Stimulated activated naive B cell treated with anti-CD40 and anti-IgM and Interleukin-4, amounts not matched to agents 10 μg/mL and 1 μg/mL and 100 μg/mL, for 72 hours (primary cell): ENCODE results near the gene PLA2G4F.
A peak's percentile ranks its signal among the peaks of the same experiment; 100 is the strongest.

Experiments used
- ATAC-seq, 2 donors: fragments of 150-1000 bp; cut with Tn5 transposase; replicated peaks; 2 replicates each; pipeline ENCODE4 v1.10.0; 2021; ENCODE audit warnings: moderate library complexity in 1 of 2
- DNase-seq: peaks from one replicate; pipeline ENCODE4 v3.0.0; 2021
- H3K27ac Mint-ChIP-seq: one replicate; pipeline ENCODE4 v1.8.0; 2022; ENCODE audit warnings: mild to moderate bottlenecking, mixed read lengths
- H3K27me3 Mint-ChIP-seq, 2 donors: one replicate each; pipeline ENCODE4 v1.8.0; 2022; ENCODE audit warnings: mixed read lengths in 2 of 2
- H3K36me3 Mint-ChIP-seq, 2 donors: one replicate each; pipeline ENCODE4 v1.8.0; 2022; ENCODE audit warnings: mixed read lengths in 2 of 2, mild to moderate bottlenecking in 1 of 2
- H3K4me1 Mint-ChIP-seq, 2 donors: one replicate each; pipeline ENCODE4 v1.8.0; 2022; ENCODE audit warnings: mixed read lengths in 2 of 2, mild to moderate bottlenecking in 1 of 2
- H3K4me3 Mint-ChIP-seq, 2 donors: one replicate each; pipeline ENCODE4 v1.8.0; 2022; ENCODE audit warnings: mild to moderate bottlenecking in 2 of 2, mixed read lengths in 2 of 2, moderate library complexity in 1 of 2
- H3K9me3 Mint-ChIP-seq, 2 donors: one replicate each; pipeline ENCODE4 v1.8.0; 2022; ENCODE audit warnings: mixed read lengths in 2 of 2, mild to moderate bottlenecking in 1 of 2

The PLA2G4F gene

DNA sequence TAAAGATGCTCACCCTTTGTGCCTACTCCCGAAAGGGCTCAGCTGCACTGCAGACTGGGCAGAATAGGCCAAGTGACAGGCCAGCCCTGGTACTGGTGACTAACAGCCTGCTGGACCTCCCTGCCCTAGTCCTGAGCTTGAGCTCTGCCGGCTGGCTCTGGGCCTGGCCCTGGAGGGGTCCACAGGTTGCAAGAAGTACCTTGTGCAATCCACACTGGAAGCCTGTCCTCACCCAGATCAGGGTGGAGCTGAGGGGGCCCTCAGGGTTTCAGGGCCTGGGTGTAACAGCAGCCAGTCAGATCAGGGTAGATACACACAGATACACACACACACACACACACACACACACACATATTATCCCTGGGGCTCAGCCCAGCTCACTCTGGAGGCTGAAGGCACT, 34.8 kb downstream of the PLA2G4F start:
- no peaks in the 10 kb centered on the region for H3K27me3 Mint-ChIP-seq
- ATAC-seq (no peak), DNase-seq (no peak)
- H3K4me3 Mint-ChIP-seq, result no peak overlapping the region
- H3K9me3 Mint-ChIP-seq, result no peaks in the 10 kb centered on the region
- no peak overlapping the region for H3K27ac Mint-ChIP-seq
- H3K36me3 Mint-ChIP-seq, result no peaks in the 10 kb centered on the region
- H3K4me1 Mint-ChIP-seq, result no peaks in the 10 kb centered on the region

DNA sequence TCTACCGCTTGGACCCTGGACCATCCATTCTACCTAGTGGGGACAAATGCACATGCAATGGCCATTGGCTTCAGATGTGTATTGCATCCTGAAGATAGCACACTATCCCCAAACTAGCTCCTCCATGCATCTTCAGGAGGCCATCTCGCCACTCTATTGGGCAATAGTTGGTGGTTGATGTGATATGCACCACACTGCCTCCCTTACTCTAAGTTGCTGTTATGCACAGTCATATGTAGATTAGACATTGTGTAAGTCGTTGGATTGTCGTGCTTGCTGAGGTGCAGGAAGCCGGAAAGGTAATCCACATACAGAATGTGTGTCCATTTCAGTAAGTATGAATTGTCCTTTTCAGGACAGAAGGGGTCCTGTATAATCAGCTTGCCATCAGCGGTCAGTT, 35.4 kb downstream of the PLA2G4F start:
- ATAC-seq, result no peak
- DNase-seq, result no peak
- Mint-ChIP-seq H3K4me3 (no peak overlapping the region), H3K4me1 (no peaks in the 10 kb centered on the region), H3K27ac (no peak overlapping the region), H3K9me3 (peaks cover 2 to 4% of the 10 kb centered on the region in 2 donors), H3K36me3 (no peaks in the 10 kb centered on the region), H3K27me3 (no peaks in the 10 kb centered on the region)

DNA sequence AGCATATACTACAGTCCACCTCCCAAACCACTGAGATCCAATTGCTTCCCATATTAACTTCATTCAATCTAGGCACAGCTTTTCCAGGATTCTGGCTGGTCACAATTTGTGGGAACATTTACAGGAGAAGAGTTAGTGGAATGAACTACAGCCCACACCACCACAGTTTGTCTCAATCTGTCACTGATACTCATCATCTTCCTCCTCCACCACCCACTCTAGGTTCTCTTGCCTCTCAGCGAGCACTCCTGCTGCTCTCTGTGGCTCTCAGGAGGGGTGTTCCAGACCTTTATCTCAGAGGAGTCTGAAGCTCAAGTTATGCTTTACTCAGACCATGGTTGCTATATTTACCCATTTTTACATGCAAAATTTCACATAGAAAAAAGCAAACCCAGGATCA, 36.2 kb downstream of the PLA2G4F start:
- Mint-ChIP-seq H3K27ac (no peak overlapping the region), H3K27me3 (no peaks in the 10 kb centered on the region)
- ATAC-seq, result no peak

GRCh38 chr15:42119446-42119760, 37.0 kb downstream of the PLA2G4F start:
- no peaks in the 10 kb centered on the region for H3K36me3 Mint-ChIP-seq
- no peaks in the 10 kb centered on the region for H3K27me3 Mint-ChIP-seq
- H3K9me3 Mint-ChIP-seq, result peaks cover 2 to 4% of the 10 kb centered on the region in 2 donors
- no peak overlapping the region for H3K4me3 Mint-ChIP-seq
- DNase-seq, result no peak
- H3K4me1 Mint-ChIP-seq, result no peaks in the 10 kb centered on the region
- no peak for ATAC-seq
- no peak overlapping the region for H3K27ac Mint-ChIP-seq

More for the DNA sequence above, 36.2 kb downstream of the PLA2G4F start:
- DNase-seq, result no peak
- no peaks in the 10 kb centered on the region for H3K36me3 Mint-ChIP-seq
- no peaks in the 10 kb centered on the region for H3K4me1 Mint-ChIP-seq
- peaks cover 2 to 4% of the 10 kb centered on the region in 2 donors for H3K9me3 Mint-ChIP-seq
- no peak overlapping the region for H3K4me3 Mint-ChIP-seq

DNA sequence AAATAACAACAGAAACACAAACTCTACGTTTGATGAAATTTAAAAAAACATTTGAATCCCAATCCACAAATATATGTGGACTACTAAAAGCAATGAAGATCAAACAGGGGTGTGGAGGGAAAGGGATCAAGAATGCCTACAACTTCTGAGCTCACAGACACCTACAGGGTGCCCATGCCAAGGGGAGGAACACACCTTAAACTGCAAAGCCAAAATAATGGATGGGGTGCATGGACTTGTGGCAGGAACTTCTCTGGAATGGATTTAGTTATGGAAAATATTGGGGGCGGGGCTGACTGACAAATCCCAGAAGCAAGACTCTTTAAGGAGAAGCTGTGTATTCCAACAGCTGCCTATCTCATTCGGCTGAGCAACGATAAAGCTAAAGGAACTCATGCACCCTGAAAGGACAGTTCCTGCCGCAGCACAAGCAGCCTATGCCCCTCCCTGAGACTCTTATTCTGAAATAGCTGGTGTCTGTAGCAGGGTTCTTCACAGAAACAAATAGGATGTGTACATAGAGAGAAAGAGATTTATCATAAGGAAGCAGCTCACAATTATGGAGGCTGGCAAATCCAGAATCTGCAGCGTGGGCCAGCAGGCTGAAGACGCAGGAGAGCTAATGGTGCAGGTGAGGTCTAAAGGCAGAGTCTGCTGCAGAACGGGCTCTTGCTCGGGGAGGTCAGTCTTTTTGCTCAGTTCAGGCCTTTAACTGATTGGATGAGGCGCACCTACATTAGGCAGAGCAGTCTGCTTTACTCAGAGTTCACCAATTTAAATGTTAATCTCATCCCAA, 37.6 kb downstream of the PLA2G4F start:
- DNase-seq (no peak), ATAC-seq (no peak)
- H3K4me1 Mint-ChIP-seq, result no peaks in the 10 kb centered on the region
- no peak overlapping the region for H3K27ac Mint-ChIP-seq
- H3K9me3 Mint-ChIP-seq, result peaks cover 2 to 4% of the 10 kb centered on the region in 2 donors
- H3K36me3 Mint-ChIP-seq, result no peaks in the 10 kb centered on the region
- no peaks in the 10 kb centered on the region for H3K27me3 Mint-ChIP-seq
- H3K4me3 Mint-ChIP-seq, result no peak overlapping the region

GRCh38 chr15:42111924-42112323, 44.5 kb downstream of the PLA2G4F start:
- ATAC-seq, result no peak
- Mint-ChIP-seq H3K27ac (no peak overlapping the region), H3K9me3 (peaks cover 4 to 5% of the 10 kb centered on the region in 2 donors), H3K4me1 (peaks cover 10 to 14% of the 10 kb centered on the region in 2 donors), H3K36me3 (no peaks in the 10 kb centered on the region), H3K27me3 (peaks cover 12 to 17% of the 10 kb centered on the region in 2 donors), H3K4me3 (no peak overlapping the region)
- DNase-seq, result no peak

GRCh38 chr15:42110367-42110766, 46.1 kb downstream of the PLA2G4F start:
- Mint-ChIP-seq H3K4me3 (no peak overlapping the region), H3K4me1 (peaks cover 10 to 14% of the 10 kb centered on the region in 2 donors), H3K27me3 (peaks cover 12 to 17% of the 10 kb centered on the region in 2 donors), H3K36me3 (no peaks in the 10 kb centered on the region), H3K9me3 (peaks cover 0 to 3% of the 10 kb centered on the region in 2 donors), H3K27ac (no peak overlapping the region)
- no peak for ATAC-seq
- DNase-seq, result no peak

DNA sequence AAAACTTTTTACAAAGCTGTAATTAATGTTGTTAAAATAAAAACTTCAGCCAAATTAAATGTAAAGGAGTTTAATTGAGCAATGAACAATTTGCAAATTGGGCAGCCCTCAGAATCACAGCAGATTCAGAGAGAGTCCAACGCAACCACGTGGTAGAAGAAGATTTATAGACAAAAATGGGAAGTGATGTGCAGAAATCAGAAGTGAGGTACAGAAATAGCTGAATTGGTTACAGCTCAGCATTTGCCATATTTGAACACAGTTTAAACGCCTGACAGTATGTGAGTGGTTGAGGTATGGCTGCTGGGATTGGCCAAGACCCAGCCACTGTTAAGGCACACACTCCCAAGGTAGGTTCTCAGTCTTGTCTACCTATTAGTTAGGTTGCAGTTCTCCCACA, 47.6 kb downstream of the PLA2G4F start:
- DNase-seq (no peak), ATAC-seq (no peak)
- Mint-ChIP-seq H3K27me3 (peaks cover 12 to 21% of the 10 kb centered on the region in 2 donors), H3K9me3 (peaks cover 0 to 3% of the 10 kb centered on the region in 2 donors), H3K27ac (no peak overlapping the region), H3K4me1 (peaks cover 10 to 14% of the 10 kb centered on the region in 2 donors), H3K4me3 (no peak overlapping the region), H3K36me3 (no peaks in the 10 kb centered on the region)

DNA sequence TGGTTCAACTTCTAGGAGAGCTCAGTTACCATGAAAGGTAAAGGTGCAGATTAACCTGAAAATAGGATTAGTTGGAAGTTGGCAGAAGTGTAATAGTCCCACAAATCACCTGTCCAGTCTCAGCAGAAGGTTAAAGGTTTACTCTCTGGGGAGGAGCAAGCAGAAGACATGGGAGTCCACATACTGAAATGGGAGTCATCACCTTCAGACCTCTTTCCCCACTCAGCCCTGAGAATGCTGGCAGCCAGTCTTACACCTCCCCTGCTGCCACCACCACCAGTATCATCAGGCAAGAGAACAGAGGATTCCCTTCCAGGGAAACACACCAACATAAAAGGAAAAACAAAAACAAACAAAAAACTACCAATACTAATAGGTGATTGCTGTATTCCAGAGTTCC, 48.2 kb downstream of the PLA2G4F start:
- Mint-ChIP-seq H3K9me3 (peaks cover 0 to 3% of the 10 kb centered on the region in 2 donors), H3K4me1 (peaks cover 10 to 14% of the 10 kb centered on the region in 2 donors), H3K36me3 (no peaks in the 10 kb centered on the region), H3K4me3 (no peak overlapping the region), H3K27ac (peak overlapping the region; percentile 73), H3K27me3 (peaks cover 12 to 21% of the 10 kb centered on the region in 2 donors)
- ATAC-seq (no peak), DNase-seq (no peak)

DNA sequence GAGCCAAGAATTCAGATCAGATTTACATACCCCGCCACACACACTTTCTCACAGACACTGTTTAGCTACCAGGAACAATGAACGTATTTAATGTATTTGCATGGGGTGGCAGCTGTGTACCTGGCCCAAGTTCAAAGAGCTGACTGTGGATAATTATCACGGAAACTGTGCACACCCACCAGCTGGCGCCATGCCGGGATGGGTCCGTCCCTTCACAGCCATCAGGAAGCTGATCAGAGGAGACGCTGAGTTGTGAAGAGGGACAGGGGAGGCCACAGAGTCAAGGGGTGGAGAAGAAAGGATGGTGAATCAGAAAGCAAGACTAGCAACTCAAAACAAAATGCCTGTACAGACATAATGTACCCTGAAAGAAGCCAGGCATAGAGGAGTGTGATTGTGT, 49.0 kb downstream of the PLA2G4F start:
- Mint-ChIP-seq H3K9me3 (peaks cover 0 to 1% of the 10 kb centered on the region in 2 donors), H3K4me3 (no peak overlapping the region), H3K36me3 (no peaks in the 10 kb centered on the region), H3K27me3 (peaks cover 12 to 21% of the 10 kb centered on the region in 2 donors), H3K27ac (no peak overlapping the region), H3K4me1 (peaks cover 12 to 14% of the 10 kb centered on the region in 2 donors)
- no peak for ATAC-seq
- DNase-seq, result no peak

DNA sequence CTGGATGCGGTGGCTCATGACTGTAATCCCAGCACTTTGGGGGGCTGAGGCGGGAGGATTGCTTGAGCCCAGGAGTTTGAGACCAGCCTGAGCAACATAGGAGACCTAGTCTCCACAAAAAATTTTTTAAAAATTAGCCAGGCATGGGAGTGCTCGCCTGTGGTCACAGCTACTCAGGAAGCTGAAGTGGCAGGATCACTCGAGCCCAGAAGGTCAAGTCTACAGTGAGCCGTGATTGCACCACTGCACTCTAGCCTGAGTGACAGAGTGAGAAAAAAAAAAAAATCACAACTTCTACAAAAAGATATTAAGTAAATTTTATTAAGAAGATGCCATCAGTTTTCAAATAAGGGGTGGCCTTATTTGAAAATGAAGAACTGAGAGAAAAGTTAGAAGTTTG, 50.1 kb downstream of the PLA2G4F start:
- DNase-seq (no peak), ATAC-seq (no peak)
- Mint-ChIP-seq H3K9me3 (no peaks in the 10 kb centered on the region), H3K27me3 (peaks cover 9 to 21% of the 10 kb centered on the region in 2 donors), H3K4me1 (peaks cover 12 to 14% of the 10 kb centered on the region in 2 donors), H3K36me3 (no peaks in the 10 kb centered on the region), H3K27ac (no peak overlapping the region), H3K4me3 (no peak overlapping the region)

DNA sequence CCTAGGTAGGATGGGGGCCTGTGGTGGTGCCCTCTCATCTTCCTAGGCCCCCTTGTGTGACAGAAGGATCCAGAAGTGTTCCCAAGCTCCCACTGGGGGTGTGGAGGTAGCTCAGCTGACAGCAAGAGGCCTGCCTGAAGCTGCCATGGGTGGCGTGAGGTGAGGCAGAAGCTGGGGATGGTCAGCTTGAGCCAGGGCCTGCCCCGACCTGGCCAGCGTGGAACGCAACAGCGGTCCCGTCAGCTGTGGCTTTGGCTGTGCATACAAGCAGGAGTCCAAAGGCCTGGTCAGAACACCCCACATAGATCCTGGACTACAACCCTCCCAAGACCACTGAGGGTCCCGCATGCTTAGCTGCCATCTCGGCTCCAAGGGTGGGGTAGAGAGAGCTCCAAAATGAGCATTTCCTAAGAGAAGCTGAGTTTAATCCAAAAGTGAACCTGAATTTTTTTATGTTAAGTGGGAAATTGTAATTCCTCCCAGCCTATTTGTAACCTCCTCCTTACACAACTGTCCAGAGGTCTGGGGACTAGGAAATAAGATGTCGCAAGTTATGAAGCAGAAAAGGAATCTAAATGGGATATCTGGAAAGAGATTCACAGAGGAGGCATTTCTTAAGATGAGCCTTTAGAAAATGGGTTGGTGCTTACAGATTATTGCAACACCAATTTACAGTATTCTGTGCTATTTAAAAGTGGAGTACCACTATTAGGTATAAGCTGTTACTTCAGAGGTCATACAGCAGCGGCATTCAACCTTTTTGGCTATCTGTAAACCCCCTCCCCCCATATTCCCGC, 52.1 kb downstream of the PLA2G4F start:
- Mint-ChIP-seq H3K27me3 (peaks cover 0 to 12% of the 10 kb centered on the region in 2 donors), H3K36me3 (no peaks in the 10 kb centered on the region), H3K9me3 (no peaks in the 10 kb centered on the region), H3K27ac (no peak overlapping the region), H3K4me1 (peaks cover 12 to 13% of the 10 kb centered on the region in 2 donors), H3K4me3 (no peak overlapping the region)
- DNase-seq, result no peak
- ATAC-seq, result no peak

GRCh38 chr15:42102646-42103235, 53.7 kb downstream of the PLA2G4F start:
- no peak for ATAC-seq
- Mint-ChIP-seq H3K4me1 (peaks cover 0 to 2% of the 10 kb centered on the region in 2 donors), H3K27me3 (peaks cover 0 to 7% of the 10 kb centered on the region in 2 donors), H3K4me3 (no peak overlapping the region), H3K9me3 (no peaks in the 10 kb centered on the region), H3K27ac (no peak overlapping the region), H3K36me3 (no peaks in the 10 kb centered on the region)
- no peak for DNase-seq

- DNase-seq, result no peak
- Mint-ChIP-seq H3K27me3 (peaks cover 2 to 4% of the 10 kb centered on the region in 2 donors), H3K36me3 (no peaks in the 10 kb centered on the region), H3K4me3 (no peak overlapping the region), H3K27ac (no peak overlapping the region), H3K9me3 (no peaks in the 10 kb centered on the region), H3K4me1 (peaks cover 0 to 2% of the 10 kb centered on the region in 2 donors)
- no peak for ATAC-seq
Observed at GRCh38 chr15:42101861-42102260, 54.6 kb downstream of the PLA2G4F start.
